HL-60 (cell line): ENCODE data around the gene TNK2.

Experiments used
- DNase-seq, 2 experiments: peaks; one replicate each; pipeline ENCODE4 v3.0.0-alpha.2; 2010 to 2020; ENCODE audit warnings: low read depth in 1 of 2, low spot score in 1 of 2
- H3K27ac ChIP-seq: fragments of 250-450 bp; sonication (Bioruptor Pico); replicated peaks from 2 replicates; pipeline ENCODE4 v1.5.1; 2020; ENCODE audit warnings: mild to moderate bottlenecking, moderate library complexity
- H3K27me3 ChIP-seq: fragments of 250-450 bp; sonication (Bioruptor Pico); 2 replicates; pipeline ENCODE4 v1.5.1; 2021; ENCODE audit warnings: mild to moderate bottlenecking, moderate library complexity; ENCODE audit not compliant: insufficient read depth, poor library complexity, severe bottlenecking
- H3K4me3 ChIP-seq: replicated peaks from 2 replicates; pipeline ENCODE4 v1.5.1; 2011; ENCODE audit warnings: mild to moderate bottlenecking, control low read depth, low read length; ENCODE audit not compliant: insufficient read depth
- GABPA ChIP-seq: IDR thresholded peaks from 2 replicates; pipeline ENCODE4 v1.6.1; 2012; ENCODE audit warnings: low read depth
- POLR2AphosphoS5 ChIP-seq: IDR thresholded peaks from 2 replicates; pipeline ENCODE4 v1.6.1; 2012; ENCODE audit warnings: low read depth
- SPI1 ChIP-seq: IDR thresholded peaks from 2 replicates; pipeline ENCODE4 v1.6.1; 2012; ENCODE audit warnings: low read depth, mild to moderate bottlenecking, borderline replicate concordance
- TF ChIP-seq, protein P1 (sequence below): IDR thresholded peaks from 2 replicates; pipeline ENCODE4 v1.6.1; 2012; ENCODE audit warnings: low read depth; ENCODE audit not compliant: insufficient replicate concordance
- TF ChIP-seq, protein P2 (sequence below): IDR thresholded peaks from one replicate; pipeline ENCODE4 v1.5.1; 2011; ENCODE audit warnings: low read length, control low read depth, inconsistent platforms; ENCODE audit not compliant: insufficient read depth

Gene TNK2

DNA sequence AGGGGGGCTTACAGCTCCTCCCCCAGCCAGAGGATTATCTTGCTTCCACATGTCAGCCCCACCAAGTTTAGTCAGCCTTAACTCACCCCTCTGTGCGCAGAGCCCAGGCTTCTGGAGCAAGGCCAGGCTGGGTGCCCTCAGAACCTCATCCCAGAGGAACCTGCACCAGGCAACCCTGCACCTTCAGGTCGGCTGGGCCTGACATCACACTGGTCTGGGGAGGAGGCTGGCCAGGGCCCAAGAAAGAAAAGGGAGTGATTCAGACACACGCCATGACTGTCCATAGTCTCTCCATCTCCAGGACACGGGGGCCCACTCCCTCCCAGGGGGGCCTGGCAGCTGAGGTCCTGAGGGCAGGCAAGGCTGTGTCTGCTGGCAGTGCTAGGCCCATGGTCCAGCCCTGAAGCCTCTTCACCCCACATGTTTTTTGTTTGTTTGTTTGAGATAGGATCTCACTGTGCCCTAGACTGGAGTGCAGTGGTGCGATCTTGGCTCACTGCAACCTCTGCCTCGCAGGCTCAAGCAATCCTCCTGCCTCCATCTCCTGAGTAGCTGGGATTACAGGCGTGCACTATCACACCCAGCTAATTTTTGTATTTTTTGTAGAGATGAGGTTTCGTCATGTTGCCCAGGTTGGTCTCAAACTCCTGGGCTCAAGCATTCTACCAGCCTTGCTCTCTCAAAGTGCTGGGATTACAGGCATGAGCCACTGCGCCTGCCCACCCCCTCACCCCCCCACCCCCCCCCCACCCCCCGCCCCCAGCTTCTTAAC, 11.1 kb downstream of the TNK2 start:
- Histone ChIP-seq H3K4me3 (no peak overlapping the region), H3K27me3 (no peaks in the 10 kb centered on the region), H3K27ac (peak overlapping the region; percentile 91)
- TF ChIP-seq POLR2AphosphoS5, result no peak
- TF ChIP-seq, protein P1, sequence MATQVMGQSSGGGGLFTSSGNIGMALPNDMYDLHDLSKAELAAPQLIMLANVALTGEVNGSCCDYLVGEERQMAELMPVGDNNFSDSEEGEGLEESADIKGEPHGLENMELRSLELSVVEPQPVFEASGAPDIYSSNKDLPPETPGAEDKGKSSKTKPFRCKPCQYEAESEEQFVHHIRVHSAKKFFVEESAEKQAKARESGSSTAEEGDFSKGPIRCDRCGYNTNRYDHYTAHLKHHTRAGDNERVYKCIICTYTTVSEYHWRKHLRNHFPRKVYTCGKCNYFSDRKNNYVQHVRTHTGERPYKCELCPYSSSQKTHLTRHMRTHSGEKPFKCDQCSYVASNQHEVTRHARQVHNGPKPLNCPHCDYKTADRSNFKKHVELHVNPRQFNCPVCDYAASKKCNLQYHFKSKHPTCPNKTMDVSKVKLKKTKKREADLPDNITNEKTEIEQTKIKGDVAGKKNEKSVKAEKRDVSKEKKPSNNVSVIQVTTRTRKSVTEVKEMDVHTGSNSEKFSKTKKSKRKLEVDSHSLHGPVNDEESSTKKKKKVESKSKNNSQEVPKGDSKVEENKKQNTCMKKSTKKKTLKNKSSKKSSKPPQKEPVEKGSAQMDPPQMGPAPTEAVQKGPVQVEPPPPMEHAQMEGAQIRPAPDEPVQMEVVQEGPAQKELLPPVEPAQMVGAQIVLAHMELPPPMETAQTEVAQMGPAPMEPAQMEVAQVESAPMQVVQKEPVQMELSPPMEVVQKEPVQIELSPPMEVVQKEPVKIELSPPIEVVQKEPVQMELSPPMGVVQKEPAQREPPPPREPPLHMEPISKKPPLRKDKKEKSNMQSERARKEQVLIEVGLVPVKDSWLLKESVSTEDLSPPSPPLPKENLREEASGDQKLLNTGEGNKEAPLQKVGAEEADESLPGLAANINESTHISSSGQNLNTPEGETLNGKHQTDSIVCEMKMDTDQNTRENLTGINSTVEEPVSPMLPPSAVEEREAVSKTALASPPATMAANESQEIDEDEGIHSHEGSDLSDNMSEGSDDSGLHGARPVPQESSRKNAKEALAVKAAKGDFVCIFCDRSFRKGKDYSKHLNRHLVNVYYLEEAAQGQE, result no peak
- TF ChIP-seq GABPA, result no peak
- no peak for TF ChIP-seq SPI1
- TF ChIP-seq, protein P2, sequence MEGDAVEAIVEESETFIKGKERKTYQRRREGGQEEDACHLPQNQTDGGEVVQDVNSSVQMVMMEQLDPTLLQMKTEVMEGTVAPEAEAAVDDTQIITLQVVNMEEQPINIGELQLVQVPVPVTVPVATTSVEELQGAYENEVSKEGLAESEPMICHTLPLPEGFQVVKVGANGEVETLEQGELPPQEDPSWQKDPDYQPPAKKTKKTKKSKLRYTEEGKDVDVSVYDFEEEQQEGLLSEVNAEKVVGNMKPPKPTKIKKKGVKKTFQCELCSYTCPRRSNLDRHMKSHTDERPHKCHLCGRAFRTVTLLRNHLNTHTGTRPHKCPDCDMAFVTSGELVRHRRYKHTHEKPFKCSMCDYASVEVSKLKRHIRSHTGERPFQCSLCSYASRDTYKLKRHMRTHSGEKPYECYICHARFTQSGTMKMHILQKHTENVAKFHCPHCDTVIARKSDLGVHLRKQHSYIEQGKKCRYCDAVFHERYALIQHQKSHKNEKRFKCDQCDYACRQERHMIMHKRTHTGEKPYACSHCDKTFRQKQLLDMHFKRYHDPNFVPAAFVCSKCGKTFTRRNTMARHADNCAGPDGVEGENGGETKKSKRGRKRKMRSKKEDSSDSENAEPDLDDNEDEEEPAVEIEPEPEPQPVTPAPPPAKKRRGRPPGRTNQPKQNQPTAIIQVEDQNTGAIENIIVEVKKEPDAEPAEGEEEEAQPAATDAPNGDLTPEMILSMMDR, result no peak
- DNase-seq, result no peak

DNA sequence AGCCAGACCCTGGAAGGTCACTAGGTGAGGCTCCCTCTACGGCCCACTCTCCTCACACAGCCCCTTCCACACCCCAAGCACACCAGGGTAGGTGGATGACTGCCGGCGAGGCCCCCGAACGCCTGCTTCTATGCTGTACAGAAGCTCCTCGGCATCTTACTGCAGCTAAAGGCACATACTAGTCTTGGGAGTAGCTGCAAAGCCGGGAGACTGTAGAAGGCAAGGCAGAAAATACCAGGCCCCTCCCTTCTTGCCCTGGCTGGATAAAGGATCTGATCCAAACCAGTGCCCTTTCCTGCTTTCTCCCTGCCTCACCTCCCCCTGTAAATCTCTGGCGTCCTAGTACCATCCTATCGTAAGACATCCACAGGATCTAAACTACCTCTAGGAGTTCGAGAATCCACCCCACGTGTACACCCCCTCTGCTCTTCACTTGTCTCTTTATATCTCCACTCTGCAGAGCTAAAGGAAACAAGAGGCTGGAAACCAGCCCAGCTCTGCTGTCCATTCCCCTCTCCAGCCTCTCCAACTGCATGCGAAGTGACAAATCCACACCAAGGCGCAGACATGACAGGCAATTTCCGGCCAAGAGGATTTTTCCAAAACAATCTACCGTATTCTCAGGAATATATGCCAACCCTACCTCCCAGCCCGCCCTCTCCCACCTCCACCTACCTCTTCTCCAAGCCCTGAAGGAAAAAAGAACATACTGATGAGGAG, 11.8 kb downstream of the TNK2 start:
- H3K27ac ChIP-seq, result peak overlapping the region; percentile 91
- DNase-seq, result no peak
- H3K27me3 ChIP-seq, result no peaks in the 10 kb centered on the region
- TF ChIP-seq, protein P1, result no peak
- TF ChIP-seq SPI1 (no peak), POLR2AphosphoS5 (no peak), GABPA (no peak)
- TF ChIP-seq, protein P2, result no peak
- H3K4me3 ChIP-seq, result peak overlapping the region; percentile 84

DNA sequence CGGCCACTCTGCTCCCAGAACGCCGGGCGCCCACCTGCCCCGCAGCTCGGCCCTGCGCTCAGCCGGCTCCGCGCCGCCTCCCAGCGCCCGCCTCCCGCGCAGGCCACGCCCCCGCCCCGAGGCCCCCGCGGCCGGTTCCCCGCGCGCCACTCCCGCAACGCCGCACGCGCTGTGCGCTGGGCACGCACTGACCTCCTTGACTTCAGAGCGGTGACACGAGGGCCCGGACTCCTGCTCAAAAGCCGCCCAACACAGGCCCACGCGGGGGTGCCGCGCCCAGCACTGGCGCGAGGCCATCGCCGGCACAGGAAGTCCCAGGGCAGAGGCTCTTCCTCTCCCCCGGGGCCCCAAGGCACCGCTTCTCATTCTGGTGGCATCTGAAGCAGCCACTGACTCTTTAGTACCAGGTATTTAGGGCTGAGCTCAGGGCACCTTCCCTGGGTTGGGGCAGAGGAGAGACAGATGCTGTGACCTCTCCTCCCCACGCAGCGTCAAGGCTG, 12.4 kb downstream of the TNK2 start:
- no peaks in the 10 kb centered on the region for H3K27me3 ChIP-seq
- H3K27ac ChIP-seq, result peak overlapping the region; percentile 91
- DNase-seq, result peak; percentile 71 to 76
- no peak for TF ChIP-seq GABPA
- peak; percentile 34; the same call in 1 of the 2 replicates for TF ChIP-seq POLR2AphosphoS5
- TF ChIP-seq SPI1, result peak; percentile 75; the same call in 1 of the 2 replicates
- H3K4me3 ChIP-seq, result peak overlapping the region; percentile 84
